H9 (cell line): Measurements from ENCODE around the gene CALY. TPM values are rescaled to one million over a fixed set of nuclear protein-coding genes. Genes with fewer than 3 reads are reported as not detected.

Experiments used
- DNase-seq: peaks from one replicate; pipeline ENCODE4 v3.0.0-alpha.2; 2017
- H2AFZ ChIP-seq: one replicate; pipeline ENCODE4 v1.6.1; 2013; ENCODE audit warnings: mild to moderate bottlenecking, low read length, control low read depth, moderate library complexity
- H2AK5ac ChIP-seq: 2 replicates; pipeline ENCODE4 v1.6.1; 2013; ENCODE audit warnings: low read length, control low read depth, mixed read lengths; ENCODE audit not compliant: insufficient read length
- H2BK120ac ChIP-seq: one replicate; pipeline ENCODE4 v1.6.1; 2013; ENCODE audit warnings: low read depth, mild to moderate bottlenecking, low read length, control low read depth, inconsistent platforms; ENCODE audit not compliant: poor library complexity, severe bottlenecking
- H2BK12ac ChIP-seq: 2 replicates; pipeline ENCODE4 v1.6.1; 2013; ENCODE audit warnings: low read length, control low read depth, mixed read lengths, low read depth; ENCODE audit not compliant: insufficient read length
- H2BK15ac ChIP-seq: 2 replicates; pipeline ENCODE4 v1.6.1; 2013; ENCODE audit warnings: low read depth, low read length, control low read depth
- H2BK20ac ChIP-seq: one replicate; pipeline ENCODE4 v1.6.1; 2013; ENCODE audit warnings: low read depth, mild to moderate bottlenecking, low read length, control low read depth, inconsistent platforms; ENCODE audit not compliant: poor library complexity, severe bottlenecking
- H2BK5ac ChIP-seq: 2 replicates; pipeline ENCODE4 v1.6.1; 2013; ENCODE audit warnings: low read length, control low read depth, mixed read lengths; ENCODE audit not compliant: insufficient read length
- H3K14ac ChIP-seq: 2 replicates; pipeline ENCODE4 v1.6.1; 2013; ENCODE audit warnings: low read length, control low read depth; ENCODE audit not compliant: insufficient read depth
- H3K18ac ChIP-seq: 2 replicates; pipeline ENCODE4 v1.6.1; 2013; ENCODE audit warnings: low read depth, mild to moderate bottlenecking, mixed read lengths, low read length, control low read depth; ENCODE audit not compliant: insufficient read length
- H3K23ac ChIP-seq: 2 replicates; pipeline ENCODE4 v1.6.1; 2013; ENCODE audit warnings: low read length, control low read depth, mixed read lengths, low read depth; ENCODE audit not compliant: insufficient read length
- H3K23me2 ChIP-seq: 2 replicates; pipeline ENCODE4 v1.6.1; 2013; ENCODE audit warnings: low read depth, mild to moderate bottlenecking, mixed read lengths, low read length, control low read depth; ENCODE audit not compliant: insufficient read length, poor library complexity, severe bottlenecking
- H3K27ac ChIP-seq: 2 replicates; pipeline ENCODE4 v1.5.1; 2013; ENCODE audit warnings: low read length, control low read depth, mixed read lengths, low read depth; ENCODE audit not compliant: insufficient read length
- H3K27me3 ChIP-seq: 2 replicates; pipeline ENCODE4 v1.6.1; 2013; ENCODE audit warnings: low read length, control low read depth, inconsistent platforms; ENCODE audit not compliant: insufficient read depth
- H3K4ac ChIP-seq: 2 replicates; pipeline ENCODE4 v1.6.1; 2013; ENCODE audit warnings: low read depth, mild to moderate bottlenecking, control low read depth, inconsistent platforms, low read length, moderate library complexity
- H3K4me1 ChIP-seq: 2 replicates; pipeline ENCODE4 v1.6.1; 2013; ENCODE audit warnings: low read length, control low read depth, inconsistent platforms; ENCODE audit not compliant: insufficient read depth
- H3K4me2 ChIP-seq: 2 replicates; pipeline ENCODE4 v1.6.1; 2013; ENCODE audit warnings: low read length, control low read depth, mixed read lengths; ENCODE audit not compliant: insufficient read length, insufficient read depth
- H3K56ac ChIP-seq: 2 replicates; pipeline ENCODE4 v1.6.1; 2013; ENCODE audit warnings: low read depth, mild to moderate bottlenecking, mixed read lengths, low read length, control low read depth; ENCODE audit not compliant: insufficient read length
- H3K79me1 ChIP-seq: 2 replicates; pipeline ENCODE4 v1.6.1; 2013; ENCODE audit warnings: low read depth, mild to moderate bottlenecking, moderate library complexity, low read length, control low read depth, inconsistent platforms; ENCODE audit not compliant: insufficient read depth, poor library complexity, severe bottlenecking
- H3K79me2 ChIP-seq: 2 replicates; pipeline ENCODE4 v1.6.1; 2013; ENCODE audit warnings: low read length, control low read depth, inconsistent platforms; ENCODE audit not compliant: insufficient read depth
- H3K9ac ChIP-seq: 2 replicates; pipeline ENCODE4 v1.6.1; 2013; ENCODE audit warnings: low read length, control low read depth, mixed read lengths; ENCODE audit not compliant: insufficient read length; ENCODE audit errors: extremely low read depth
- H3K9me3 ChIP-seq: one replicate; pipeline ENCODE4 v1.6.1; 2013; ENCODE audit warnings: low read depth, low read length, inconsistent platforms; ENCODE audit not compliant: control insufficient read depth
- H3T11ph ChIP-seq: one replicate; pipeline ENCODE4 v1.6.1; 2013; ENCODE audit warnings: mild to moderate bottlenecking, low read length, control low read depth, inconsistent platforms
- H4K20me1 ChIP-seq: one replicate; pipeline ENCODE4 v1.6.1; 2013; ENCODE audit not compliant: control insufficient read depth, insufficient read length, insufficient read depth
- H4K5ac ChIP-seq: 2 replicates; pipeline ENCODE4 v1.6.1; 2013; ENCODE audit warnings: low read depth, mild to moderate bottlenecking, mixed read lengths, low read length, control low read depth; ENCODE audit not compliant: insufficient read length
- H4K8ac ChIP-seq: replicated peaks from 2 replicates; pipeline ENCODE4 v1.6.1; 2013; ENCODE audit warnings: low read length, control low read depth, mixed read lengths, low read depth; ENCODE audit not compliant: insufficient read length
- H4K91ac ChIP-seq: 2 replicates; pipeline ENCODE4 v1.6.1; 2013; ENCODE audit warnings: low read depth, mild to moderate bottlenecking, moderate library complexity, mixed read lengths, low read length, control low read depth; ENCODE audit not compliant: insufficient read length
- H3K27ac Mint-ChIP-seq, 3 experiments: 2 replicates in 2 of 3; 3 replicates in 1 of 3; pipeline ENCODE4 v1.8.0; 2020 to 2021; ENCODE audit warnings: mixed read lengths in 3 of 3, mild to moderate bottlenecking in 1 of 3, moderate library complexity in 1 of 3
- H3K27me3 Mint-ChIP-seq: 2 replicates; pipeline ENCODE4 v1.8.0; 2021; ENCODE audit warnings: low read depth, mild to moderate bottlenecking, moderate library complexity, mixed read lengths
- H3K36me3 Mint-ChIP-seq, 3 experiments: 2 replicates in 2 of 3; 3 replicates in 1 of 3; pipeline ENCODE4 v1.8.0; 2020 to 2021; ENCODE audit warnings: low read depth in 3 of 3, mixed read lengths in 3 of 3; ENCODE audit not compliant: insufficient read depth in 1 of 3
- H3K4me1 Mint-ChIP-seq, 2 experiments: 2 replicates each; pipeline ENCODE4 v1.8.0; 2020; ENCODE audit warnings: mixed read lengths in 2 of 2
- H3K4me3 Mint-ChIP-seq, 2 experiments: 2 replicates in 1 of 2; 3 replicates in 1 of 2; pipeline ENCODE4 v1.8.0; 2020 to 2021; ENCODE audit warnings: mild to moderate bottlenecking in 2 of 2, mixed read lengths in 2 of 2, moderate library complexity in 1 of 2
- H3K9me3 Mint-ChIP-seq, 2 experiments: 2 replicates in 1 of 2; 3 replicates in 1 of 2; pipeline ENCODE4 v1.8.0; 2020; ENCODE audit warnings: mild to moderate bottlenecking in 2 of 2, mixed read lengths in 2 of 2, moderate library complexity in 1 of 2
- WGBS: extraction: QIAGEN DNeasy Blood & Tissue Kit; methylation state at CpG from one replicate; pipeline ENCODE4 v1.1.7; 2013; ENCODE audit warnings: missing lambda C conversion rate, low lambda C conversion rate, mixed read lengths; ENCODE audit not compliant: insufficient read length; ENCODE audit errors: extremely low coverage; 5-methylcytosine and 5-hydroxymethylcytosine counted together
- total RNA-seq: library from RNA; stranded (reverse); gene quantifications from 2 replicates; pipeline ENCODE4 v1.2.1, GENCODE V29; 2021
- TF ChIP-seq, protein P1 (sequence below): fragments of 200-600 bp; sonication (generic); conservative IDR thresholded peaks from 3 replicates; pipeline ENCODE4 v1.8.0; 2021; ENCODE audit warnings: antibody characterized with exemption, mild to moderate bottlenecking

Gene CALY
- total RNA-seq, 1 experiment from 2014 or later: 2.9 TPM

DNA sequence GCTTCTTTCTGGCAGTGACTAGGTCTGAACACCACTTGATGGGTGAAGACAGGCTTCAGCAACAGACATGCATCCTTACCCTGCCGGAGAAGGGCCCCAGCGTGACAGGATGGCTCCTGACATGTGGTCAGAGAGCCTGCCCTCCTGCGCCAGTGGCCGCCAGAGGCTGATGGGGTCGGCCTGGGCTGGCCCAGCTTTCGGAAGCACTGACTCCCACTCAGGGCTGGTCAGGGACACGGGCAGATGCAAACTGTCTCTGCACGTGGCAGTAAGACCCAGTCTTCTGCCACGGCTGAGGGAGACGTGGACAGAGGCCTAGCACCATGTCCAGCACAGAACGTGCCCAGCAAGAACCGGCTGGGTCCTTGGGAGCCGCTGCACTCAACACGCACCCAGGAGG is 38.2 kb downstream of the CALY start:
- no peak overlapping the region for H3K27ac ChIP-seq
- no peak overlapping the region for H3K18ac ChIP-seq
- H3K79me2 ChIP-seq: no peaks in the 10 kb centered on the region; the same call in 1 of the 2 replicates
- Mint-ChIP-seq H3K27me3 (no peaks in the 10 kb centered on the region), H3K9me3 (no peaks in the 10 kb centered on the region; a peak in 1 of 5 replicates), H3K27ac (no peak overlapping the region), H3K4me1 (no peaks in the 10 kb centered on the region), H3K36me3 (peaks cover 27 to 76% (median 75%) of the 10 kb centered on the region in 3 experiments), H3K4me3 (no peak overlapping the region)
- H2AFZ ChIP-seq: no peak overlapping the region
- H4K5ac ChIP-seq: no peak overlapping the region
- H3K4me2 ChIP-seq: no peak overlapping the region
- H3K79me1 ChIP-seq: peaks cover 1% of the 10 kb centered on the region
- H2BK120ac ChIP-seq: no peak overlapping the region
- no peak overlapping the region for H4K8ac ChIP-seq
- H3T11ph ChIP-seq: no peak overlapping the region
- no peak for DNase-seq
- WGBS: no CpG with 5 or more reads among the region's 14 CpGs
- no peak overlapping the region for H3K4ac ChIP-seq
- no peaks in the 10 kb centered on the region for H3K23me2 ChIP-seq
- no peak overlapping the region for H3K9ac ChIP-seq
- no peak overlapping the region for H4K91ac ChIP-seq
- no peak overlapping the region for H2BK12ac ChIP-seq
- H3K14ac ChIP-seq: no peak overlapping the region
- H3K27me3 ChIP-seq: no peaks in the 10 kb centered on the region
- H4K20me1 ChIP-seq: no peaks in the 10 kb centered on the region
- TF ChIP-seq, protein P1, sequence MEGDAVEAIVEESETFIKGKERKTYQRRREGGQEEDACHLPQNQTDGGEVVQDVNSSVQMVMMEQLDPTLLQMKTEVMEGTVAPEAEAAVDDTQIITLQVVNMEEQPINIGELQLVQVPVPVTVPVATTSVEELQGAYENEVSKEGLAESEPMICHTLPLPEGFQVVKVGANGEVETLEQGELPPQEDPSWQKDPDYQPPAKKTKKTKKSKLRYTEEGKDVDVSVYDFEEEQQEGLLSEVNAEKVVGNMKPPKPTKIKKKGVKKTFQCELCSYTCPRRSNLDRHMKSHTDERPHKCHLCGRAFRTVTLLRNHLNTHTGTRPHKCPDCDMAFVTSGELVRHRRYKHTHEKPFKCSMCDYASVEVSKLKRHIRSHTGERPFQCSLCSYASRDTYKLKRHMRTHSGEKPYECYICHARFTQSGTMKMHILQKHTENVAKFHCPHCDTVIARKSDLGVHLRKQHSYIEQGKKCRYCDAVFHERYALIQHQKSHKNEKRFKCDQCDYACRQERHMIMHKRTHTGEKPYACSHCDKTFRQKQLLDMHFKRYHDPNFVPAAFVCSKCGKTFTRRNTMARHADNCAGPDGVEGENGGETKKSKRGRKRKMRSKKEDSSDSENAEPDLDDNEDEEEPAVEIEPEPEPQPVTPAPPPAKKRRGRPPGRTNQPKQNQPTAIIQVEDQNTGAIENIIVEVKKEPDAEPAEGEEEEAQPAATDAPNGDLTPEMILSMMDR: no peak
- no peak overlapping the region for H2BK15ac ChIP-seq
- H3K56ac ChIP-seq: no peak overlapping the region
- no peaks in the 10 kb centered on the region for H3K4me1 ChIP-seq
- no peak overlapping the region for H2BK20ac ChIP-seq
- no peak overlapping the region for H2BK5ac ChIP-seq
- H3K9me3 ChIP-seq: no peaks in the 10 kb centered on the region
- H3K23ac ChIP-seq: no peak overlapping the region
- no peak overlapping the region for H2AK5ac ChIP-seq
